ENCODE data around the gene ZNF280D.

ZNF280D gene

DNA sequence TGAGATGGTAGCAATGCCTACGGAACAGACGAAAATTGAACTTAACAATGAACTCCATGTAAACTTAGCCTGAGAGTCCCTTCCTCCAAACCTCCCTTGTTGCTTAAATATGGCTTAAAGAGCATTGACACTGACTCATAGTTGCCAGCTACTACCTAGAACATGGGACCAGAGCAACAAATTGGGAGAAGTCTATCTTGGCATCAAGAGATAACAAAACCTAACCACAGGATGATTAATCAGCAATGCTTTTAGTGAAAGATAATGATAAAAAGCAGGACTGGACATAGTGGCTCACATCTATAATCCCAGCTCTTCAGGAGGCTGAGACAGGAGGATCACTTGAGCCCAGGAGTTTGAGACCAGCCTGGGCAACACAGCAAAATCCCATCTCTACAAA, 150.5 kb downstream of the ZNF280D start:
- DNase-seq (ENCODE audit: low read depth) = peak; percentile 5
- no peak for TF ChIP-seq CTCF (conservative IDR thresholded peaks at IDR 0.05; ENCODE audit: control insufficient read depth, insufficient read depth, low read depth, low read length)
- H3K4me3 ChIP-seq (ENCODE audit: control insufficient read depth, low read depth, low read length) = no peak overlapping the region
